Upper lobe of left lung (tissue), 6 donors: ENCODE results near the gene ATP2A3. TPM values are rescaled to one million over a fixed set of nuclear protein-coding genes. Genes with fewer than 3 reads are reported as not detected.

Experiments
- ATAC-seq, 2 donors: fragments of 200-7000 bp; cut with Tn5 transposase; one replicate each; pipeline ENCODE4 v1.9.1; 2022; ENCODE audit warnings: mild to moderate bottlenecking in 2 of 2, moderate library complexity in 2 of 2; ENCODE audit not compliant: low FRiP score in 2 of 2
- DNase-seq, 2 donors: peaks; one replicate each; pipeline ENCODE4 v3.0.0-alpha.2; 2019 to 2020
- H3K27ac ChIP-seq, 4 donors: fragments of 200-600 bp; sonication (generic); one replicate each; pipeline ENCODE4 v1.5.1; 2016 to 2019
- H3K27me3 ChIP-seq, 4 donors: fragments of 200-600 bp; sonication (generic); one replicate each; pipeline ENCODE4 v1.5.1; 2017 to 2019
- H3K36me3 ChIP-seq, 4 donors: fragments of 200-600 bp; sonication (generic); one replicate each; pipeline ENCODE4 v1.5.1; 2016 to 2019
- H3K4me1 ChIP-seq, 4 donors: fragments of 200-600 bp; sonication (generic); one replicate each; pipeline ENCODE4 v1.5.1; 2018 to 2019
- H3K4me3 ChIP-seq, 4 donors: fragments of 200-600 bp; sonication (generic); one replicate each; pipeline ENCODE4 v1.5.1; 2017 to 2019; ENCODE audit warnings: mild to moderate bottlenecking in 2 of 4, moderate library complexity in 1 of 4
- H3K9me3 ChIP-seq, 4 donors: fragments of 200-600 bp; sonication (generic); one replicate each; pipeline ENCODE4 v1.5.1; 2018 to 2019
- CTCF ChIP-seq, 6 experiments: fragments of 450-650 bp in 4 of 6; fragments of 200-600 bp in 2 of 6; sonication (generic) in 2 of 6; IDR thresholded peaks; one replicate each; pipeline ENCODE4 v1.5.1; 2016 to 2019; ENCODE audit warnings: antibody characterized with exemption in 6 of 6
- EP300 ChIP-seq, 4 donors: sonication (generic); formaldehyde crosslinking; IDR thresholded peaks; one replicate each; pipeline ENCODE4 v1.5.1; 2017; ENCODE audit warnings: antibody characterized with exemption in 4 of 4, control low read depth in 2 of 4
- POLR2A ChIP-seq, 4 donors: fragments of 450-650 bp; IDR thresholded peaks; one replicate each; pipeline ENCODE4 v1.5.1; 2016 to 2017; ENCODE audit warnings: antibody characterized with exemption in 4 of 4, mild to moderate bottlenecking in 2 of 4
- POLR2AphosphoS5 ChIP-seq, 2 donors: sonication (generic); formaldehyde crosslinking; IDR thresholded peaks; one replicate each; pipeline ENCODE4 v1.5.1; 2017; ENCODE audit warnings: antibody characterized with exemption in 2 of 2
- WGBS, 2 donors: methylation state at CpG; one replicate each; pipeline ENCODE4 v1.1.5; 2017 to 2018; 5-methylcytosine and 5-hydroxymethylcytosine counted together
- total RNA-seq, 6 donors: library from RNA; depleted of rRNA in 4 of 6; stranded (reverse); fragments of >200 nt in 4 of 6; gene quantifications; one replicate each; pipeline versions ENCODE4 v1.1.0 to v1.2.1, GENCODE V29; 2016 to 2021
- donor health status: DM: no; HTN: no; CAD: no; lungs with moderate emphysema.
- donor health status: DM: no; HTN: yes; CAD: no; lungs with severe emphysema.

The ATP2A3 gene
- total RNA-seq, 6 donors from 2014 or later: 27.9 to 82.8 (median 41.4) TPM

- Histone ChIP-seq H3K36me3 (no peaks in the 10 kb centered on the region), H3K4me1 (peaks cover 25 to 29% (median 27%) of the 10 kb centered on the region in 4 donors), H3K9me3 (no peaks in the 10 kb centered on the region), H3K27me3 (no peaks in the 10 kb centered on the region), H3K4me3 (no peak overlapping the region), H3K27ac (peak overlapping the region in 2 of 4 donors; percentile 5 to 89)
- DNase-seq (no peak), ATAC-seq (no peak)
- WGBS, 2 donors: 58 to 76% methylated on average over 3 to 8 of the region's 8 CpGs
- TF ChIP-seq CTCF (IDR thresholded peaks at IDR 0.05) (no peak), POLR2A (IDR thresholded peaks at IDR 0.05) (no peak), EP300 (IDR thresholded peaks at IDR 0.05) (no peak), POLR2AphosphoS5 (IDR thresholded peaks at IDR 0.05) (no peak)
These were observed 45.7 kb downstream of the ATP2A3 start for GRCh38 chr17:3918372-3919122.

- peak overlapping the region; percentile 50 to 89 (median 80) for H3K27ac ChIP-seq
- no peaks in the 10 kb centered on the region for H3K9me3 ChIP-seq
- H3K4me3 ChIP-seq: no peak overlapping the region
These were observed 46.8 kb downstream of the ATP2A3 start for GRCh38 chr17:3917391-3917931.

GRCh38 chr17:3916825-3917224, 47.4 kb downstream of the ATP2A3 start:
- Histone ChIP-seq H3K36me3 (no peaks in the 10 kb centered on the region), H3K27me3 (no peaks in the 10 kb centered on the region), H3K4me3 (peak overlapping the region in 2 of 4 donors; percentile 34 to 38), H3K4me1 (peaks cover 26 to 34% (median 30%) of the 10 kb centered on the region in 4 donors), H3K27ac (peak overlapping the region; percentile 50 to 89 (median 80)), H3K9me3 (no peaks in the 10 kb centered on the region)
- TF ChIP-seq EP300 (IDR thresholded peaks at IDR 0.05) (no peak), POLR2AphosphoS5 (IDR thresholded peaks at IDR 0.05) (no peak), CTCF (IDR thresholded peaks at IDR 0.05) (no peak), POLR2A (IDR thresholded peaks at IDR 0.05) (no peak)
- DNase-seq (no peak), ATAC-seq (peak in 1 of 2 donors; percentile 11)
- WGBS, 2 donors: 67 to 71% methylated on average over 5 to 10 of the region's 10 CpGs

More at GRCh38 chr17:3917391-3917931, 46.8 kb downstream of the ATP2A3 start:
- Histone ChIP-seq H3K36me3 (no peaks in the 10 kb centered on the region), H3K27me3 (no peaks in the 10 kb centered on the region), H3K4me1 (peaks cover 26 to 34% (median 29%) of the 10 kb centered on the region in 4 donors)
- DNase-seq: peak; percentile 70 to 83
- TF ChIP-seq POLR2AphosphoS5 (IDR thresholded peaks at IDR 0.05) (peak; percentile 7 to 31), EP300 (IDR thresholded peaks at IDR 0.05) (no peak), POLR2A (IDR thresholded peaks at IDR 0.05) (no peak), CTCF (IDR thresholded peaks at IDR 0.05) (no peak)
- 0 to 11% methylated on average over 1 to 8 of the region's 11 CpGs for WGBS, 2 donors
- no peak for ATAC-seq

- H3K4me3 ChIP-seq: peak within 1 kb of the TSS in 3 of 4 donors; percentile 23 to 38 (median 34)
- H3K9me3 ChIP-seq: no peaks in the 10 kb centered on the region
- peak within 1 kb of the TSS; percentile 50 to 89 (median 80) for H3K27ac ChIP-seq
- H3K4me1 ChIP-seq: peaks cover 26 to 40% (median 33%) of the 10 kb centered on the region in 4 donors
- no peaks in the 10 kb centered on the region for H3K27me3 ChIP-seq
- no peaks in the 10 kb centered on the region for H3K36me3 ChIP-seq
- peak; percentile 30 to 31 for ATAC-seq
- 53 to 75% methylated on average over 16 to 25 of the region's 28 CpGs for WGBS, 2 donors
- peak in 1 of 4 donors; percentile 17 for TF ChIP-seq POLR2A (IDR thresholded peaks at IDR 0.05)
- no peak for TF ChIP-seq CTCF (IDR thresholded peaks at IDR 0.05)
- DNase-seq: peak; percentile 73 to 79
These were observed 48.1 kb downstream of the ATP2A3 start, which contains the start of gene P2RX1 for GRCh38 chr17:3915995-3916696. TSS of gene P2RX1 (minus strand) at chr17:3916465. CDS start at chr17:3916225, 240 bp downstream.
